NCI-H526 treated with DMSO at 0.1 percent for 48 hours (cell line): Measurements from ENCODE around the gene BMPR1B.

Experiments used
- DNase-seq: peaks from one replicate; lab custom pipeline; 2025; lab: John Stamatoyannopoulos, UW

BMPR1B gene

GRCh38 chr4:94960708-94961107 is 203.0 kb downstream of the BMPR1B start:
- DNase-seq, result no peak

- DNase-seq, result no peak
Measured at GRCh38 chr4:94961420-94961819, 203.7 kb downstream of the BMPR1B start.

- no peak for DNase-seq
Measured at GRCh38 chr4:94962484-94962883, 204.7 kb downstream of the BMPR1B start.

- DNase-seq, result peak; percentile 85
Measured at GRCh38 chr4:94965852-94966251, 208.1 kb downstream of the BMPR1B start.

- DNase-seq, result no peak
Measured at GRCh38 chr4:94968493-94968892, 210.7 kb downstream of the BMPR1B start.

- no peak for DNase-seq
Measured at GRCh38 chr4:94970650-94971049, 212.9 kb downstream of the BMPR1B start.

GRCh38 chr4:94974773-94975172 is 217.0 kb downstream of the BMPR1B start:
- DNase-seq, result no peak

- no peak for DNase-seq
Measured at GRCh38 chr4:94976371-94977011, 218.7 kb downstream of the BMPR1B start.

GRCh38 chr4:94978904-94979303 is 221.1 kb downstream of the BMPR1B start:
- DNase-seq, result no peak

GRCh38 chr4:94979621-94980020 is 221.9 kb downstream of the BMPR1B start:
- DNase-seq, result no peak

- no peak for DNase-seq
Measured at GRCh38 chr4:94995684-94996394, 238.1 kb downstream of the BMPR1B start.

- no peak for DNase-seq
Measured at GRCh38 chr4:95000076-95000648, 242.4 kb downstream of the BMPR1B start.

GRCh38 chr4:95004912-95005311 is 247.2 kb downstream of the BMPR1B start:
- DNase-seq, result no peak

- no peak for DNase-seq
Measured at GRCh38 chr4:95007998-95008397, 250.2 kb downstream of the BMPR1B start.

- DNase-seq, result no peak
Measured at GRCh38 chr4:95013236-95013635, 255.5 kb downstream of the BMPR1B start.

GRCh38 chr4:95014068-95014467 is 256.3 kb downstream of the BMPR1B start:
- no peak for DNase-seq

- no peak for DNase-seq
Measured at GRCh38 chr4:95017305-95018064, 259.7 kb downstream of the BMPR1B start.

- DNase-seq, result no peak
Measured at GRCh38 chr4:95018785-95019184, 261.0 kb downstream of the BMPR1B start.

- DNase-seq, result no peak
Measured at GRCh38 chr4:95020521-95020920, 262.8 kb downstream of the BMPR1B start.

GRCh38 chr4:95021099-95021498 is 263.3 kb downstream of the BMPR1B start:
- DNase-seq, result no peak

GRCh38 chr4:95023110-95023509 is 265.4 kb downstream of the BMPR1B start:
- no peak for DNase-seq

GRCh38 chr4:95027905-95028618 is 270.3 kb downstream of the BMPR1B start:
- no peak for DNase-seq
